Thymus (tissue), 14 donors: ENCODE data around the gene CYGB. TPM values are rescaled to one million over a fixed set of nuclear protein-coding genes. Genes with fewer than 3 reads are reported as not detected.

Experiments
- DNase-seq, 9 donors: peaks; one replicate each; pipeline ENCODE4 v3.0.0-alpha.2; 2013; ENCODE audit warnings: low spot score in 9 of 9, low read depth in 6 of 9, missing footprints in 1 of 9
- H3K27ac ChIP-seq, 2 donors: one replicate each; pipeline ENCODE4 v1.5.1; 2013; ENCODE audit warnings: control low read depth in 1 of 2, low read depth in 1 of 2, low read length in 1 of 2, mild to moderate bottlenecking in 1 of 2, moderate library complexity in 1 of 2
- H3K27me3 ChIP-seq, 2 donors: one replicate each; pipeline ENCODE4 v1.5.1; 2013; ENCODE audit warnings: low read length in 1 of 2; ENCODE audit not compliant: control insufficient read depth in 2 of 2, insufficient read depth in 1 of 2
- H3K36me3 ChIP-seq, 2 donors: one replicate each; pipeline ENCODE4 v1.5.1; 2013; ENCODE audit warnings: low read length in 1 of 2, mild to moderate bottlenecking in 1 of 2, moderate library complexity in 1 of 2; ENCODE audit not compliant: control insufficient read depth in 2 of 2, insufficient read depth in 2 of 2
- H3K4me1 ChIP-seq, 2 donors: one replicate each; pipeline ENCODE4 v1.5.1; 2013; ENCODE audit warnings: low read length in 2 of 2; ENCODE audit not compliant: control insufficient read depth in 2 of 2, insufficient read depth in 2 of 2
- H3K4me3 ChIP-seq, 2 donors: one replicate each; pipeline ENCODE4 v1.5.1; 2013; ENCODE audit warnings: low read length in 2 of 2, control low read depth in 1 of 2, mild to moderate bottlenecking in 1 of 2
- H3K9me3 ChIP-seq, 2 donors: one replicate each; pipeline ENCODE4 v1.5.1; 2013; ENCODE audit warnings: low read length in 1 of 2, mild to moderate bottlenecking in 1 of 2; ENCODE audit not compliant: control insufficient read depth in 2 of 2, insufficient read depth in 1 of 2
- WGBS: extraction: QIAGEN DNeasy Blood & Tissue Kit; methylation state at CpG from one replicate; pipeline ENCODE4 v1.1.7; 2013; 5-methylcytosine and 5-hydroxymethylcytosine counted together
- long read RNA-seq, 10 donors: transcript quantifications; one replicate each; lab custom pipeline, GENCODE V29; 2026
- polyA plus RNA-seq: library from polyadenylated mRNA; stranded (reverse); fragments of 200-250 nt; gene quantifications from one replicate; pipeline ENCODE4 v1.2.3, GENCODE V29; 2013
- total RNA-seq: library from RNA; stranded (reverse); fragments of 120-200 nt; gene quantifications from one replicate; pipeline ENCODE4 v1.2.4, GENCODE V29; 2013
- donor health status: healthy.

Gene CYGB
- total RNA-seq (1.6 TPM), polyA plus RNA-seq (12.1 TPM)
- long read RNA-seq, donor 1: 0 reads
- long read RNA-seq, donor 2: 0 reads
- long read RNA-seq, donor 3, partial matches to known transcripts: 0 of 4 reads
- long read RNA-seq, donor 3, other reads (novel, unspliced or antisense): 0 of 4 reads
- long read RNA-seq, donor 4: 0 reads
- long read RNA-seq, donor 5, partial matches to known transcripts: 0 of 4 reads
- long read RNA-seq, donor 5, other reads (novel, unspliced or antisense): 0 of 4 reads
- long read RNA-seq, donor 6, partial matches to known transcripts: 0 of 3 reads
- long read RNA-seq, donor 6, other reads (novel, unspliced or antisense): 0 of 3 reads
- long read RNA-seq, donor 7, partial matches to known transcripts: 0 of 1 reads
- long read RNA-seq, donor 7, other reads (novel, unspliced or antisense): 0 of 1 reads
- long read RNA-seq, donor 8, partial matches to known transcripts: 0 of 3 reads
- long read RNA-seq, donor 8, other reads (novel, unspliced or antisense): 0 of 3 reads
- long read RNA-seq, donor 9: 0 reads
- long read RNA-seq, donor 10, partial matches to known transcripts: 0 of 1 reads
- long read RNA-seq, donor 10, other reads (novel, unspliced or antisense): 0 of 1 reads

DNA sequence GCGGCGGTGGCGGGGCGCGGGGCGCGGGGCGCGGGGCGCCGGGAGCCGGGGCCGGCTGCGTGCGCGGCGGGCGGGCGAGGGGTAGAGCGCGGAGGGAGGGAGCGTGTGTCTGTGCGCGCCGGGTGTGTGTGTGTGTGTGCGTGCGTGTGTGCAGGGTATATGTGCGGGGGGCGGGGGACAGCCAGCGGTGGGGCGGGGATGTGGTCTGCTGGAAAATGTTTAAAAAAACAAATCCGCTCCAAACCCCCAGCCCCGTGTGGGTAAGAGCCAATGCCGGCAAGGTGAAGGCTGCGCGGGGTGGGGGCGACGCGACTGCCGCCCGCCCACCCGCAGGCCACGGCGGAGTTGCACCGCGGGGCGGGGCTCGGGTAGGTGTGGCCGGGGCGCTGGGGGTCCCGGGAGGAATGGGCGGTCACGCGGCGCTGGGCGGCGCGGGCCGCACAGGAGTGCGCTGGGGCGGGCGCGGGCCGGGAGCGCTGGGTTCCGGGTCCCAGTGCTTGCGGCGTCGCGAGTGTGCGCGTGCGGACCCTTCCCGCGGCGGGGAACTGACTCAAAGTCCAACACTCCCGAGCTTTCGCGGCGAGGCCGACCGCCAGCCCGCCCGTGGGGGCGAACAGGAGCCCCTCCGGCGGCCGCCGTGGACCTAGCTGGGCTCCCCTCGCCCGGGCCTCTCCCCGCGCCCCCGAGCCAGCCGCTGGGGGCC, at the start of gene CYGB:
CYGB (minus strand) TSS at position 132 of the 703 bp plus-strand sequence. CDS start 167 bp downstream, outside the sequence.
- H3K27me3 ChIP-seq: peaks cover 50 to 78% of the 10 kb centered on the region in 2 donors
- H3K36me3 ChIP-seq: no peaks in the 10 kb centered on the region
- peaks cover 0 to 5% of the 10 kb centered on the region in 2 donors for H3K9me3 ChIP-seq
- H3K4me1 ChIP-seq: peaks cover 3 to 19% of the 10 kb centered on the region in 2 donors
- DNase-seq: no peak
- WGBS: 1% methylated on average over 95 of the region's 95 CpGs
- H3K4me3 ChIP-seq: peak within 1 kb of the TSS in 1 of 2 donors; percentile 35
- H3K27ac ChIP-seq: peak within 1 kb of the TSS in 1 of 2 donors; percentile 8

DNA sequence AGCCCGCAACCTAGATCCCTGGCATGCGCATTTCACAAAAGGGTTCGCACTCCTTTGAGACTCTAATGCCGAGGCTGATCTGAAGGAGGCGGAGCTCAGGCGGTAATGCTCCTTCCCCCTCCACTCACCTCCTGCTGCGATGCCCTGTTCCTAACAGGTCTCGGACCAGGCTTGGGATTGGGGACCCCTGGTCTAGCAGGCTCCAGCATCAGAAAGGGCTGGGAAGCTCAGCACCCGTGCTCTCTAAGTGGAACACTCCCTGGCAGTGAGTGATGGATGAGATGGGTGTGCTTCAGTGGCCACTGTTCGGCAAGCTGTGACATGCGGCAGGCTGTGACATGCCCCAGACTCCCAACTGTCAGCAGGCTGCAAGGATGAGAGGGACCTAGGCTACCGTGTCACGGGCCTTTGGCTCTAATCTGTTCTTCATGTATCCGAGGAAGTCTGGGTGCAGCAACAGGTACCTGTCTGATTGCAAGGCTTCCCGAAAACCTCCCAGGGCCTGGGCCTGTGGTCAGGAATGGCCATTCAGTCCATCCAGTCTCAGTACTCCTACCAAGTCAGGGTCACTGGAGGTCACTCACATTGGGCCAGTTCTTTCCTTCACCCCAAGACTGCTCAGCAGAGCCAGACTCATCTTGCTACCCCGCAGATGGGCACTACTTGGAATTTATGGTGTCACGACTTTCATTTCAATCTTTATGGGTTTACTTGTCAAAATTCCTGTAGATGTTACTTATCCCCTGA, 49.4 kb upstream of the CYGB start:
- peaks cover 0 to 10% of the 10 kb centered on the region in 2 donors for H3K9me3 ChIP-seq
- no peak overlapping the region for H3K27ac ChIP-seq
- DNase-seq: no peak
- 44% methylated on average over 17 of the region's 17 CpGs for WGBS
- H3K4me3 ChIP-seq: no peak overlapping the region
- no peaks in the 10 kb centered on the region for H3K36me3 ChIP-seq
- H3K4me1 ChIP-seq: peaks cover 5 to 16% of the 10 kb centered on the region in 2 donors
- peaks cover 42 to 76% of the 10 kb centered on the region in 2 donors for H3K27me3 ChIP-seq

- DNase-seq: no peak
- WGBS: 2% methylated on average over 84 of the region's 84 CpGs
- Histone ChIP-seq H3K9me3 (peaks cover 0 to 10% of the 10 kb centered on the region in 2 donors), H3K4me3 (peak within 1 kb of the TSS; percentile 5 to 41), H3K4me1 (peaks cover 5 to 16% of the 10 kb centered on the region in 2 donors), H3K27ac (no peak within 1 kb of the TSS), H3K36me3 (no peaks in the 10 kb centered on the region), H3K27me3 (peaks cover 42 to 82% of the 10 kb centered on the region in 2 donors)
Observed at GRCh38 chr17:76585649-76586593, 48.4 kb upstream of the CYGB start, which contains the start of gene ST6GALNAC2. TSS of gene ST6GALNAC2 (minus strand) at chr17:76585860. CDS start at chr17:76585808, 52 bp downstream.

DNA sequence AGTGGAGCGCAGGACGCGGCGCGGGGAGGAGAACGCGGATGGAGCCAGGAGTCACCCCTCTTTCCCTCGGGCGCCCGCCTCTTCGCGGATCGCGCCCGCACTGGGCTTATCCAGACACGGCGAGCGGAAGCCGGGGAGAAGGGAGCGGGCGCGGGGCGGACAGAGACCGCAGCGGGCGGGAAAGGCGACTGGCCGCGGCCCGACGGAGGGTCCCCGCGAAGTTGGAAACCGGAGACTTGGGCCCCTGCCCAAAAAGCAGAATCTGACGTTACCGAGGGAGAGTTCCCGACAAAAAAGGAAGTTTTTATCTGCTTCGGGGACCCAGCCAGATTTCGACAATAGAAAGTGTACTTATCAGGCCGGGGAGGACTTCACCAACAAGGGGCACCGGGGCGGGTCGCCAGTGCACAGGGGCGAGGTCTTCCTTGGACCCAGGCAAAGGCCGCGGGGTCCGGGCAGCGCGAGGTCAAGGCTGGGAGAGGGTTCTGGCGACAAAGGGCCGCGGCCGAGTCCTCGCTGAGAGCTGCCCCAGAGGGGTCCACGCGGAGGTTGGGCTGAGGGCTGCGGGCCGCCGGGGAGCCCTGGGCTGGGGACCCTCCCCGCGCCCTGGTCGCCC, 47.6 kb upstream of the CYGB start:
- 1% methylated on average over 62 of the region's 62 CpGs for WGBS
- peak in 1 of 9 donors; percentile 21 for DNase-seq
- Histone ChIP-seq H3K27ac (no peak overlapping the region), H3K36me3 (no peaks in the 10 kb centered on the region), H3K4me1 (peaks cover 5 to 16% of the 10 kb centered on the region in 2 donors), H3K9me3 (peaks cover 0 to 10% of the 10 kb centered on the region in 2 donors), H3K4me3 (peak overlapping the region; percentile 5 to 41), H3K27me3 (peaks cover 42 to 85% of the 10 kb centered on the region in 2 donors)

DNA sequence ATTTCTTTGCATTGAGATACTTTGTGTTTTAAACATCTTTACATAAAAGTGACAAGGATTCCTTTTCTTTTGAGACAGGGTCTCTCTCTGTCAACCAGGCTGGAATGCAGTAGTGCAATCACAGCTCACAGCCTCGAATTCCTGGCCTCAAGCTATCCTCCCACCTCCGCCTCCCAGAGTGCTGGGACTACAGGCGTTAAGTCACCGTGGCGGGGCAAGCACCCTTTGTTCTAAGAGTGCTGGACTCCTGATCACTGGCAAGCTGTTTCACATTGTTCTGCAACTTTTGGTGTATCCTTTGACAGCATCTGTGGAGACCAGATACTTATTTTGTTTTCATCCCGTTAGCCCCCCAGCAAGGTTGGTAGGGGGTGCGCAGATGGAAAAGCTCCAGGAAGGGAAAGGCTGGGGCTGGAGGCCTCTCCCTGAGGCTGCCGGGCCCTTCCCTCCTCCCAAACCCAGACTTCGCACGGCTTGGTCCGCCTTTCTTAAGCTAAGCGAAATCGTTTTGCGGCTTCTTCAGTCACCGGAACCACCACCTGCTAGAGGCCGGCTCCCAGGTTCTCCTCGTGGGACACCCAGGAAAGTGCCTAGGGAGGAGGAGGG, 47.0 kb upstream of the CYGB start:
- no peak for DNase-seq
- 21% methylated on average over 17 of the region's 17 CpGs for WGBS
- Histone ChIP-seq H3K4me3 (peak overlapping the region; percentile 5 to 41), H3K9me3 (peaks cover 0 to 10% of the 10 kb centered on the region in 2 donors), H3K27ac (no peak overlapping the region), H3K27me3 (peaks cover 42 to 83% of the 10 kb centered on the region in 2 donors), H3K4me1 (peaks cover 5 to 16% of the 10 kb centered on the region in 2 donors), H3K36me3 (no peaks in the 10 kb centered on the region)

GRCh38 chr17:76582660-76583059, 45.2 kb upstream of the CYGB start:
- H3K9me3 ChIP-seq: peaks cover 0 to 8% of the 10 kb centered on the region in 2 donors
- H3K27ac ChIP-seq: no peak overlapping the region
- peaks cover 5 to 16% of the 10 kb centered on the region in 2 donors for H3K4me1 ChIP-seq
- no peak for DNase-seq
- no peak overlapping the region for H3K4me3 ChIP-seq
- H3K27me3 ChIP-seq: peaks cover 36 to 65% of the 10 kb centered on the region in 2 donors
- WGBS: 33% methylated on average over 3 of the region's 3 CpGs
- H3K36me3 ChIP-seq: no peaks in the 10 kb centered on the region

GRCh38 chr17:76581515-76581914, 44.0 kb upstream of the CYGB start:
- Histone ChIP-seq H3K9me3 (peaks cover 0 to 8% of the 10 kb centered on the region in 2 donors), H3K27ac (no peak overlapping the region), H3K4me3 (no peak overlapping the region), H3K4me1 (peaks cover 5 to 14% of the 10 kb centered on the region in 2 donors), H3K27me3 (peaks cover 29 to 54% of the 10 kb centered on the region in 2 donors), H3K36me3 (no peaks in the 10 kb centered on the region)
- WGBS: 93% methylated on average over 5 of the region's 5 CpGs
- DNase-seq: no peak
